ENCODE results near the gene ABI3BP.

DNA sequence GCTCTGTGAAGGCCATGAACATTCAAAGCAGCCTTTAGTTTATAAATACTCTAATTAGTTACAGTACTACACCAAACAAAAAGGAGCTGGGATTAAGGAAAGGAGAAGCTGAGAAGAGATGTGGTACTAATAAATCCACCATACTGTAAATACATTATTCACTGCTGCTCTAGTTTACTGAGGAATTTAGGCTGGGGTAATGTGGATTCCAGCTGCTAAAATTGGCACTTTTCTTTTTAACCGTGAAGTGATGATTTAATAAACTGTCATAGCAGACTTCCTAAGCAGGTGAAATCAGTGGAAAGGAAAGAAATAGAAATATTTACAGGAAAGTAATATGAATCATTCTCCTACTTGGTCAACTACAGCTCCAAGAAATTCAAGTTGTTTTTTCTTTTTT, 195.2 kb downstream of the ABI3BP start:
- TF ChIP-seq, protein P1, sequence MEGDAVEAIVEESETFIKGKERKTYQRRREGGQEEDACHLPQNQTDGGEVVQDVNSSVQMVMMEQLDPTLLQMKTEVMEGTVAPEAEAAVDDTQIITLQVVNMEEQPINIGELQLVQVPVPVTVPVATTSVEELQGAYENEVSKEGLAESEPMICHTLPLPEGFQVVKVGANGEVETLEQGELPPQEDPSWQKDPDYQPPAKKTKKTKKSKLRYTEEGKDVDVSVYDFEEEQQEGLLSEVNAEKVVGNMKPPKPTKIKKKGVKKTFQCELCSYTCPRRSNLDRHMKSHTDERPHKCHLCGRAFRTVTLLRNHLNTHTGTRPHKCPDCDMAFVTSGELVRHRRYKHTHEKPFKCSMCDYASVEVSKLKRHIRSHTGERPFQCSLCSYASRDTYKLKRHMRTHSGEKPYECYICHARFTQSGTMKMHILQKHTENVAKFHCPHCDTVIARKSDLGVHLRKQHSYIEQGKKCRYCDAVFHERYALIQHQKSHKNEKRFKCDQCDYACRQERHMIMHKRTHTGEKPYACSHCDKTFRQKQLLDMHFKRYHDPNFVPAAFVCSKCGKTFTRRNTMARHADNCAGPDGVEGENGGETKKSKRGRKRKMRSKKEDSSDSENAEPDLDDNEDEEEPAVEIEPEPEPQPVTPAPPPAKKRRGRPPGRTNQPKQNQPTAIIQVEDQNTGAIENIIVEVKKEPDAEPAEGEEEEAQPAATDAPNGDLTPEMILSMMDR (conservative IDR thresholded peaks at IDR 0.05) = no peak
- TF ChIP-seq ZFX (IDR thresholded peaks at IDR 0.05) = no peak
